NCI-H2029 (cell line): ENCODE measurements around the gene JPT2.
"Not testable (repeated sequence)": the region's sequence is repeated elsewhere in the genome, so short reads cannot be mapped to it uniquely, and the experiment has no call there.

Experiments used
- DNase-seq: peaks from one replicate; lab custom pipeline; 2025; lab: John Stamatoyannopoulos, UW

JPT2 gene

DNA sequence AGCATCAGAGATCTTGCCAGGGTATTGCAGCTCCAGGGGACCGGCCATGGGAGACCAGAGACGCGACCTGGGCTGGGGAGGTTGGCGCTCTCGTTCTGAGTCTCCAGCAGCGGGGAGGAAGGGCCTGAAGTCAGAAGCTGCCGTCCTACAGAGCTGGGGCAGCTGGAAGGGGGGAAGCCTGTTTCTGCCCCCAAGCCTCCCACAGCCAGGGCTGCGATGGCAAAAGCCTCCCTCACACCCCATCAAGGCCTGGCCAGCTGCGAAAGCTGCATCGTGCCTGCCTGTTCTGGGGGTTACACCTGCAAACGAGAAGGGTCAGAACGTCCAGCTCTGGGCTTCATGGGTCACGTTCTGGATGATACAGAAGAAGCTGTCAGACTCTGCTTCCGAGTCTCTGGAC, 54.0 kb downstream of the JPT2 start:
- no peak for DNase-seq

DNA sequence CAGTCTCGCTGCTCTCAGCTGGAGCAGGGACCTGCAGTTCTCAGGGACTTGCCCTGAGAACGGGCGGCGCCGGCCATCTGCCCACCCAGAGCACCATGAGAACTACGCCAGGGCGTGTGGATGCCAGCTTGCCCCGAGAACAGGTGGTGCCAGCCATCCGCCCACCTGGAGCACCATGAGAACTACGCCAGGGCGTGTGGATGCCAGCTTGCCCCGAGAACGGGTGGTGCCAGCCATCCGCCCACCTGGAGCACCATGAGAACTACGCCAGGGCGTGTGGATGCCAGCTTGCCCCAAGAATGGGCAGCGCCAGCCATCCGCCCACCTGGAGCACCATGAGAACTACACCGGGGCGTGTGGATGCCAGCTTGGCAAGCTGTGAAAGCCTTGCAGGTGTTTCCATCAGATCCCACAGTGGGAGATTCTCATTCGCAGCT, 54.5 kb downstream of the JPT2 start:
- not testable (repeated sequence) for DNase-seq

DNA sequence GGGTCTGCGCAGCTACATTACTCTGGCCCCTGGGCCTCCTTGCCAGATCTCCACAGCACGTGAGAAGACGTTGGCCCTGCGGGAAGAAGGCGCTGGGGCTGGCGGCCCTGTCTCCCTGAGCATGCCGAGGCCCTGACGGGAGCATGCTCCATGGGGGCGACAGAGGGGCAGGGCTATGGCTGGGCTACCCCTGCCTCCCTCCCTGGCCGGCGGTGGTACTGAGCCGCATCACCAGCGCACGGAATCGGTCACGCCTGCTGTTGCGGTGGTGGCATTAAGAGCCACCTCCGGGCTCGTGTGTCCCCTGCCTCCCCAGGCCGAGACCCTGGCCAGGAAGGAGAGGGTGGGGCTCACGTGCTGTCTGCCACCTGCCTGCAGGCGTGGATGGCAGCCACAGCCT, 56.0 kb downstream of the JPT2 start:
- DNase-seq: no peak

DNA sequence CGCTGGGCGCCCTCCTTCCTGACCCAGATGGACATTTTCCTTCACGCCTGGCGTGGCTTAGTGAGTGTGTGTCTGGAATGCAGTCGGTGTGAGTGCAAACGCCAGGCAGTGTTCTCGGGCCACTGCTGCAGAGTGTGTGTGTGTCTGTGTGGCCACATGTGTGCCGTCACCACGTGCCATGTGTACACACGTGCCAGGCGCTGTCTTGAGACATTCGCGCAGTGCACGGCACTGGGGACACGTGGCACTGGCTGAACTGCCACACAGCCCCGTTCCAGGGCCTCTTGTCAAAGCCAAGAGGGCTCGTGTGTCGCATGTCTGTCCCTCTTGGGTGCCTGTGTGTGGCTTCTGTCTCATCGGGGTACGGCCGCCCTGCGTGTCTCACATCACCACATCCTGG, 56.7 kb downstream of the JPT2 start:
- no peak for DNase-seq

DNA sequence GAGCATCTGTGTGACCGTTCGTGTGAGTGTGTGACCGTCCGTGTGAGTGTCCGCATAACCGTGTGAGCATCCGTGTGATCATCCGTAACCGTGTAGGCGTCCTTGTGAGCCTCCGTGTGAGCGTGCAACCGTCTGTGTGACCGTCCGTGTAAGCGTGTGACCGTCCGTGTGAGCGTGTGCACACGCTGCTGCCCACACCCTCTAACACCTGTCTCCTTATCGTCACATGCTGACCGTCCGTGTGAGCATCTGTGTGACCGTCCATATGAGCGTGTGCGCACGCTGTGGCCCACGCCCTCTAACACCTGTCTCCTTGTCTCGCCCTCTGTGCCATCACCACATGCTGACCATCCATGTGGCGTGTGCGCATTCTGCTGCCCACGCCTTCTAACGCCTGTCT, 62.2 kb downstream of the JPT2 start:
- DNase-seq: no peak

DNA sequence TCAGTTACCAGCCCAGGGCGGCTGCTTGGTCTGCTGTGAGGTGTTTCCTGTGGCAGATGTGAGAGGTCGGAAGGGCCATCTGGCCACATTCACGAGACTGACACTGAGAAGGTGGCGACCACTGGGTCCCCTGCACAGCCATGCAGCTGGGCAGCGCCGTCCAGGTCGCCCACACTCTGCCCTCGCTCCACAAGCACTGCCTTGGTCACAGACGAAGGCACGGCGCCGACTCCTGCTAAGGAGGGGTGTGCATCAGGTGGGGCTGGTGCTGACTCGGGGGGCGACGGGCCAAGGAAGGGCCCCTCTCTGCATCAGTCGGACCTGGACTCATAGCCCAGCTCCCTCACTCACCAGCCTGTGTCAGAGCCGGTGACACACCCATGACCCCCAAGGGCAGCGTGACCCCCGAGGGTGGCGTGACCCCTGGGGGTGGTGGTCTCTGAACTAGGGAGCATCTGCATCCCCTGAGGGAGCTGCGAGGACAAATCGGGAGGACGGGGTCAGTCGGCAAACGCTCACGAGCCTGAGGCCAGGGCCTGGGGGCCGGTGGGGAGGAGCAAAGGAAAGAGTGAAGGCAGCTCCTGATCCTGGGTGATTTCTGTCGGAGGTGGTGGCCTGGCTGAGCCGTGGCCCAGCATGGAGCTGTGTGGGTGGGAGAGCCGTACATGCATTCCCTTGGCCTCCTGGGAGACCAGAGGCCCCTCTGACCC, 62.9 kb downstream of the JPT2 start:
- DNase-seq: no peak

DNA sequence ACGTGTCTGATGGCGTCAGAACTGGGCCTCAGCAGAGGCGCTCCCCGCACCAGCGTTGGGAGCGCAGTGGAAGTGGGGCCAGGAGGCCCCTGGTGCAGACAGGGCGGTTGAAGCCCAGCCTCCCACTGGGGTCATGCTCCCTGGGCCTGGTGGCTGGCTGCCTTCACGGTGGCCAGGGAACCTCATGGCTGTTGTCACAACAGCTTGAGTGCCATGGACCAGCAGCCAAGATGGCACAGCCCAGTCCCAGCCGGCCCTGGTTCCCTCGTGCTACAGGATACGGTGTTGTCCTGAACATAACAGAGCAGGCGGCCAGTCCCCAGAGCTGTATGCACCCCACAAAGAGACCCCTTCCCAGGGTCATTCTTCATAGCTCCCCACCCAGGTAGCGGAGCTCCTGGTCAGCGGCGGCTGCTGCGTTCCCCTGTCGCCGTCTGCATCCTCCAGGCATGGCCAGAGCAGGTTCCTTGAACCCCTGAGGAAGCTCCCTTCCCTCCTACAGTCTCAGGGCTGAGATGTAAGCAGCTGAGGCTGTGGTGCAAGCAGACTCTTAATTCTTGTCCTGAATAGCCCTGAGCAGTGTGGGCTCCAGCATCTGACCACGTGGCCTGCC, 63.6 kb downstream of the JPT2 start:
- no peak for DNase-seq

DNA sequence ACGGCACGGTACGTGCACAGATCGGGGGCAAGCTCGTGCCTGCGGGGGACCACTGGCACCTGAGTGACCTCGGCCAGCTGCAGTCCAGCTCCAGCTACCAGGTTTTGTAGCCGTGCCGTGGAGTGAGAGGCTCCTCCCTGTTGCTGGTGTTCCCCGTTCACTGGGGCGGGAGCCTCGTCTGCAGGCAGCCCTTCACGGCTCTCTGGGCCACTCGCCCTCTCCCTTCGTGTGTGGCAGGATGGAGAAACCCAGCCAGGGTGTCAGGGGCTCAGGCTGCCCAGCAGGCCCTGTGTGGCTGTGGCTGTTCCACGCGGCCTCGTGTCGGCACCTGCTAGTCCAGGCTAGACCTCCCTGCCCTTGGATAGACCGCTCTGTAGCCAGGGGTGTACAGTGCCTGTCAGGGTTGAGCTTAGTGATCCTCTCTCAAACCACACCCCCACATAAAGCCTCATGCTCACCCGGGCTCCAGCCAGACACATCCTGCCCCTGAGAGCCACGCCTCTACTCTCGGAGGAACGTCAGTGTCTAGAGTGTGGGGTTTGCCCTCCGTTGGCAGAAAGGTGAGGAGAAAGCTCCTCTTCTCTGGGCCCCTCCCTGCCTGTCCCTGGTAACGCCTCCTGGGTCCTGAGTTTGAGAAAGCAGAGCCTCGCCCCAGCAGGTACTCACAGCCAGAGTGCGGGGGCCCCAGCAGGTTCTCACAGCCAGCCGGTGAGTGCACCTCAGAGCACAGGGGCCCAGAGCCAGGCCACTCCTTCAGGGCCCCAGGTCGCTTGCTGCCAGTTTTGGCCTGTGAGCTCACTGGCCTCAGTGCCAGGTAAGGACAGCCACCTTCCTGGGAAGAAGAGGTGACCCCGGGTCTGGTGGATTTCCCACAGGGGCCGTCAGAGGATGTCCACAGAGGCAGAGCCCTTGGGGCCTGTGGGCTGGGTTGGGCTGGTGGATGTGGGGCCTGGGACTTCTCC, 65.6 kb downstream of the JPT2 start:
- no peak for DNase-seq

DNA sequence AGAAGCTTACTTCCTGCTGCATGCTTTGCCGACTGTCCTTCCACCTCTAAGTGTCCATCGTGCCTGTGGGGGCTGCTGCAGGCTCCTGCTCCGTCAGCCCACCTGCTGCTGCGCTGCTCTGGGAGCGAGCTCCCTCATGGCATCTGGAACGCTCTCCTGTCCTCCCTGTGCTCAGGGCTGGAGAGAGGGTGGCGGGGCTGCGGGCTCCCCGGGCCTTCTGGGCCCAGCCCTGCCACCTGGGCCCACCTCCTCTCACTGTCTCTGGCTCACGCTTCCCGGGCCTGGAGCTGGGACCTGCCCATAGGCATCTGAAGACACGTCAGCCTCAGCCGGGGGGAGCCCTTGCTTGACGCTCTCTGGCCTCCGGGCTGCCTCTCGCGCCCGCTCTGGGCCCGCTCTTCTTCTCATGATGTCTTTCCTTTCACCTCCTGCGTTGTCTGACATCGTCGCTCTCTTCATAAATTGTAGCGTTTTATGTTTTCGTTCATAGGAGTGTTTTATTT, 66.3 kb downstream of the JPT2 start:
- no peak for DNase-seq

DNA sequence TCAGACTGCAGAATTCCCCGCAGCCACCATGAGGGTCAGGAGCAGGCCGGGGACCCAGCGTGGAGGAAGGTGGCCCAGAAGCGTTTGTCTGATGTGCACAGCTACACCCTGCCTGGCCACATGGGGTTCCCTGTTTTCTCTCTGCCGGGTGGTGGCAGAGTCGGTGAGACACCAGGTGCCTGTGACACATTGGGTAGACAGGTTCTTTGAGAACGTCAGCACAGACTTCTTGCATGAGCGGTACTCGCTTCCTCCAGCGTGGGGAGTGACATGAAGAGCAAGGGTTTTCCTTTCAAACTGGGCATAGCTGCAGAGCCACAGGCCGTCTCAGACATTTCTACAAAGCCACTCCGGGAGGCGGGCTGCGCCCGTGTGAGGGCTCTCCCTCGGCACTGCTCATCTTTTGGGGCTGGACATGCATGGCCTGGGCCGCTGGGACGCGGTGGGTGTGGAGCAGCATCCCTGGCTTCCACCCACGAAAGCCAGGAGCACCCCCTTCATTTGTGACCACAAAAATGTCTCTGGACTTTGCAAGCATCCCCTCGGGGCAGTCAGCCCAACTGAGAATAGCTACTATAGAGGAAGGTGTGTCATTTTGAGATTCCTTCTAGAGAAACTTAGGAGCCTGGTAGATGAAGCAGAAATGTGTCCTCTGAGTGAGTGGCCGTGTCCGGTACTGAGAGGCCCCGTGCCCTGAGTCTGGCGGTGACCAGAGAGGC, 67.3 kb downstream of the JPT2 start:
- no peak for DNase-seq

DNA sequence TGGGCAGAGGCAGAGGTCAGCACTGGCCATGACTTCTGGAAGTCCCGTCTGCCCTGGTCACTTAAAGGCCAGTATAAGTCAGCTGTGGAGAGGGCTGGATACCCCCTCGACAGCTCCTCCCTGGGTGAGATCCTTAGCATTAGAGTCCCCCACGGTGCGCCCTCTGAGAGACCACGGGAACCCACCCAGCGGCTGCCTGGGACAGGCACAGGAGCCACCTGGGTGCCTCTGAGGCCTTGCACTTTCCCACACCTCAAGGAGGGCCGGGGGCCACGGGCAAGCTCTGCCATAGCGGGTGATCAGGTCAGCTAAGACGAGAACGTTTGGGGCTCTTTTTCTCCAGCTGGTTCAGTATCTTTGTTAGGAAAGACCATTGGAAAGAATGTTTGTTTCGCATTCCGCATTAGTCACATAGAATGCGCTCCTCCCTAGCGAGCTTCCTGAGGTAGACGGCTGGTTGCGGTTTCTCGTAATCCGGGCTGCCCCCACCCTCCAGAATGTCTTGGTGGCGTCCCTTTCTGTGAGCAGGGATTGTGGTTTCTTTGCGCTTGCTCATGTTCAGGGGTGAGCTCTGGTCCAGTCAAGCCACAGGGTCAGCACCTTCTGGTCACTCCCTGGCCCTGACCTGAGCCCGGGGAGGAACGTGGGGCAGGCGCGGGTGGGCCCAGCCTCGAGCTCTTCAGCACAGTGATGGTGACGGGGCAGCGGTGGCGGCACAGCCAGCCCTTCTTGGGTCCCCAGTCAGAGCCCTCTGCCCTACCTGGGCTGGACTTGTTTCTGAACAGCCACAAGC, 68.0 kb downstream of the JPT2 start:
- DNase-seq: no peak

DNA sequence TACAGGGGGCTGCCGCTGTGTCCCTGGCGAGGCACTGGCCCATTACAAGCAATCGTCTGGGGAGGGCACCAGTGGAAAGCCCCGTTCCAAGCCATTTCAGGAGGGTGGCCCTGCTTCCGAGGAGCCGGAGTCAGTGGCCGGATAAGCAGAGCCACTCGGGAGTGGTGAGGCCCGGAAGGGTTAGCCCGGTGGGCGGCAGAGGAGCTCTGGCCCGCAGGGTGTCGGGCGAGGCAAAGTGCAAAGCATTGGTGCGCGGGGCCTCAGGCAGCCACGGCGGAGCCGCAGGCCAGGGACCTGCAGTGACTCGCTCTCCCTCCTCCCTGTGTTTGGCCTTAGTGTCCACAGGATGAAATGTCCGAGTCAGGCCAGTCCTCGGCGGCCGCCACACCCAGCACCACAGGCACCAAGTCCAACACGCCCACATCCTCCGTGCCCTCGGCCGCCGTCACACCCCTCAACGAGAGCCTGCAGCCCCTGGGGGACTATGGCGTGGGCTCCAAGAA, 68.7 kb downstream of the JPT2 start:
- no peak for DNase-seq

DNA sequence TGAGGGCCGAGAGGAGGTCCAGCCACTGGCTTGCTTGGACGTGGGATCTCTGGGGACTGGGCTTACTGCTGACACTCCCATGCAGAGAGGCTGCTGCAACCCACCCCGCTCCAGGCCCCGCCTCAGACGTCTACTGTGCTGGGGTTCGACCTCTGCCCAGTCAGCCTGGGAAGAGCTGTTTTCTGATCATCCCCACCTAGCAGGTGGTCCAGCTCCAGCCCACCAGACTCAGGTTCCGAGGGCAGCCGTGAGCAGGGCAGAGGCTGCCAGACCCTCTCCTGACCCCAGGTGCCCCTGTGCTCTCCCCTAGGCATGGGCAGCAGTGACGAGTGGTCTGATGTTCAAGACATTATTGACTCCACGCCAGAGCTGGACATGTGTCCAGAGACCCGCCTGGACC, 69.9 kb downstream of the JPT2 start:
- no peak for DNase-seq

DNA sequence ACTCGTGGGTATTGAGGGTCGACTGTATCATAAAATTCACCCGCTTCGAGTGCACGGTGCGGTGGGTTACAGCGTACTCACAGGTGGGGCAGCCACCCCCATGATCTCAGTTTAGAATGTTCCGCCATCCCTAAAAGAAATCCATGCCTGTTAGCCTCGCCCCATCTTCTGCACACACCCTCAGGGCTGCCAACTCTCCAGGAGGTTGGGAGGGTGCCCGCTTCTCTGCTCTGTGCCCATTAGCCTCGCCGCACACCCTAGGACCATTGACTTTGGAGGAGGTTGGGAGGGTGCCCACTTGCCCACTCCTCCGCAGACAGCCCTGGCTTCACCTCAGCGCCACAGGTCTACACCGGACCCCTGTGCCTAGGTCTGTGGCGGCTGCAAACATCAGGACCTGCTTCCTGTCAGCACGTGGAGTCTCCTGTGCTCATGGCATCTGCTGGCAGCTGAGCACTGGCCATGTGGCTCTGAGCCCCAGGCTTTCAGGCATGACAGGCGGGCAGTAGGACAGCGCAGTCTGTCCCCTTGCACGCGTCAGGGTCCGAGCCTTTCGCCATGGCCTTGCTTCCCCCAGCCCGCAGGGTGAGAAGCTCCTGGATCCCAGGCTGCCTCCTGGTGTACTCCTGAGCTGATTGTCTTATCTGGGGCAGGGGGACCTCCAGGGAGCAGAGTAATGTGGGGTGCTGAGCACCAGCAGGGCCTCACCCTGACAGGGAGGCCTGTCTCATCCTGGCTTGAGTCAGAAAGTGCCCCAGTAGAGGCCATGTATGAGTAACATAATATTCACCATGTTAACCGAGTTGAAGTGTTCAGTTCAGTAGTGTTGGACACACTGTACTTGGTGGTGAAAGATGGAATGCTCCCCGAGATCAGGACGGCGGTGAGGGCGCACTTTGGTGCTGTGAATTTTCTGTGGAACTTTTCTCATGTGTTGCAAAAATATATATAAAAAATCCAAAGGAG, 71.4 kb downstream of the JPT2 start:
- no peak for DNase-seq
